Measurements from ENCODE around the gene ARSB.

GRCh38 chr5:78754655-78755054 lies 230.5 kb downstream of the ARSB start:
- no peak for TF ChIP-seq EZH2 (IDR thresholded peaks at IDR 0.05; ENCODE audit: borderline replicate concordance, low read length)
- TF ChIP-seq, protein P1, sequence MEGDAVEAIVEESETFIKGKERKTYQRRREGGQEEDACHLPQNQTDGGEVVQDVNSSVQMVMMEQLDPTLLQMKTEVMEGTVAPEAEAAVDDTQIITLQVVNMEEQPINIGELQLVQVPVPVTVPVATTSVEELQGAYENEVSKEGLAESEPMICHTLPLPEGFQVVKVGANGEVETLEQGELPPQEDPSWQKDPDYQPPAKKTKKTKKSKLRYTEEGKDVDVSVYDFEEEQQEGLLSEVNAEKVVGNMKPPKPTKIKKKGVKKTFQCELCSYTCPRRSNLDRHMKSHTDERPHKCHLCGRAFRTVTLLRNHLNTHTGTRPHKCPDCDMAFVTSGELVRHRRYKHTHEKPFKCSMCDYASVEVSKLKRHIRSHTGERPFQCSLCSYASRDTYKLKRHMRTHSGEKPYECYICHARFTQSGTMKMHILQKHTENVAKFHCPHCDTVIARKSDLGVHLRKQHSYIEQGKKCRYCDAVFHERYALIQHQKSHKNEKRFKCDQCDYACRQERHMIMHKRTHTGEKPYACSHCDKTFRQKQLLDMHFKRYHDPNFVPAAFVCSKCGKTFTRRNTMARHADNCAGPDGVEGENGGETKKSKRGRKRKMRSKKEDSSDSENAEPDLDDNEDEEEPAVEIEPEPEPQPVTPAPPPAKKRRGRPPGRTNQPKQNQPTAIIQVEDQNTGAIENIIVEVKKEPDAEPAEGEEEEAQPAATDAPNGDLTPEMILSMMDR (IDR thresholded peaks at IDR 0.05; ENCODE audit: low read length): no peak

Measured in OCI-LY1 (cell line).